Chondrocyte (in vitro differentiated cells): ENCODE data around the gene GOLT1B. TPM values are rescaled to one million over a fixed set of nuclear protein-coding genes. Genes with fewer than 3 reads are reported as not detected.

ENCODE experiments used
- DNase-seq: peaks from one replicate; pipeline ENCODE4 v3.0.0; 2021; ENCODE audit warnings: mixed read lengths, low spot score
- H3K27ac Mint-ChIP-seq: one replicate; pipeline ENCODE4 v1.8.0; 2021; ENCODE audit warnings: mild to moderate bottlenecking, moderate library complexity, mixed read lengths; ENCODE audit not compliant: unreplicated experiment
- H3K27me3 Mint-ChIP-seq: 2 replicates; pipeline ENCODE4 v1.8.0; 2021; ENCODE audit warnings: low read depth, mixed read lengths
- H3K36me3 Mint-ChIP-seq: 2 replicates; pipeline ENCODE4 v1.8.0; 2021; ENCODE audit warnings: low read depth, mixed read lengths
- H3K4me1 Mint-ChIP-seq: 2 replicates; pipeline ENCODE4 v1.8.0; 2021; ENCODE audit warnings: low read depth, mild to moderate bottlenecking, mixed read lengths
- H3K4me3 Mint-ChIP-seq: one replicate; pipeline ENCODE4 v1.8.0; 2021; ENCODE audit warnings: mild to moderate bottlenecking, moderate library complexity, mixed read lengths; ENCODE audit not compliant: unreplicated experiment
- H3K9me3 Mint-ChIP-seq: 2 replicates; pipeline ENCODE4 v1.8.0; 2021; ENCODE audit warnings: low read depth, mixed read lengths
- CTCF ChIP-seq: fragments of 200-600 bp; sonication (generic); IDR thresholded peaks from 2 replicates; pipeline ENCODE4 v1.5.0; 2021; ENCODE audit warnings: antibody characterized with exemption, mild to moderate bottlenecking, moderate library complexity
- total RNA-seq: library from RNA; stranded (reverse); gene quantifications from 3 replicates; pipeline ENCODE4 v1.2.1, GENCODE V29; 2021

The GOLT1B gene
- total RNA-seq, 1 donor from 2014 or later = 84.8 TPM

GRCh38 chr12:21527451-21528180, 26.0 kb downstream of the GOLT1B start:
- peaks cover 7% of the 10 kb centered on the region for H3K9me3 Mint-ChIP-seq
- H3K4me3 Mint-ChIP-seq = peak overlapping the region; percentile 74
- H3K27ac Mint-ChIP-seq = no peak overlapping the region
- TF ChIP-seq CTCF = no peak
- no peaks in the 10 kb centered on the region for H3K27me3 Mint-ChIP-seq
- peaks cover 28% of the 10 kb centered on the region for H3K4me1 Mint-ChIP-seq
- H3K36me3 Mint-ChIP-seq = no peaks in the 10 kb centered on the region
- peak; percentile 92 for DNase-seq

GRCh38 chr12:21528953-21529352, 27.4 kb downstream of the GOLT1B start:
- DNase-seq = no peak
- H3K27me3 Mint-ChIP-seq = no peaks in the 10 kb centered on the region
- H3K27ac Mint-ChIP-seq = no peak overlapping the region

GRCh38 chr12:21529456-21529855, 27.9 kb downstream of the GOLT1B start:
- H3K9me3 Mint-ChIP-seq = peaks cover under 1% of the 10 kb centered on the region
- H3K4me3 Mint-ChIP-seq = no peak overlapping the region
- no peak for TF ChIP-seq CTCF
- H3K27me3 Mint-ChIP-seq = no peaks in the 10 kb centered on the region
- no peak overlapping the region for H3K27ac Mint-ChIP-seq
- H3K36me3 Mint-ChIP-seq = no peaks in the 10 kb centered on the region
- no peak for DNase-seq
- peaks cover 28% of the 10 kb centered on the region for H3K4me1 Mint-ChIP-seq

More at GRCh38 chr12:21528953-21529352, 27.4 kb downstream of the GOLT1B start:
- Mint-ChIP-seq H3K4me1 (peaks cover 28% of the 10 kb centered on the region), H3K9me3 (peaks cover 4% of the 10 kb centered on the region), H3K4me3 (no peak overlapping the region), H3K36me3 (no peaks in the 10 kb centered on the region)
- TF ChIP-seq CTCF = no peak

GRCh38 chr12:21538061-21538653, 36.6 kb downstream of the GOLT1B start:
- Mint-ChIP-seq H3K4me3 (no peak overlapping the region), H3K27ac (no peak overlapping the region), H3K4me1 (no peaks in the 10 kb centered on the region), H3K36me3 (no peaks in the 10 kb centered on the region), H3K27me3 (no peaks in the 10 kb centered on the region), H3K9me3 (no peaks in the 10 kb centered on the region)
- no peak for TF ChIP-seq CTCF
- no peak for DNase-seq

- H3K4me3 Mint-ChIP-seq = no peak overlapping the region
- TF ChIP-seq CTCF = no peak
- DNase-seq = no peak
- no peak overlapping the region for H3K27ac Mint-ChIP-seq
- no peaks in the 10 kb centered on the region for H3K9me3 Mint-ChIP-seq
- no peaks in the 10 kb centered on the region for H3K27me3 Mint-ChIP-seq
- no peaks in the 10 kb centered on the region for H3K4me1 Mint-ChIP-seq
- H3K36me3 Mint-ChIP-seq = no peaks in the 10 kb centered on the region
Measured at GRCh38 chr12:21539797-21540196, 38.2 kb downstream of the GOLT1B start.
